ENCODE data around the gene SPDYC. TPM values are rescaled to one million over a fixed set of nuclear protein-coding genes. Genes with fewer than 3 reads are reported as not detected.

The SPDYC gene
- total and polyA plus RNA-seq, 2 of the 13 experiments (the other 11 are each of a cell fraction or from before 2014, with no cell fraction given): 0.15 to 0.33 TPM

DNA sequence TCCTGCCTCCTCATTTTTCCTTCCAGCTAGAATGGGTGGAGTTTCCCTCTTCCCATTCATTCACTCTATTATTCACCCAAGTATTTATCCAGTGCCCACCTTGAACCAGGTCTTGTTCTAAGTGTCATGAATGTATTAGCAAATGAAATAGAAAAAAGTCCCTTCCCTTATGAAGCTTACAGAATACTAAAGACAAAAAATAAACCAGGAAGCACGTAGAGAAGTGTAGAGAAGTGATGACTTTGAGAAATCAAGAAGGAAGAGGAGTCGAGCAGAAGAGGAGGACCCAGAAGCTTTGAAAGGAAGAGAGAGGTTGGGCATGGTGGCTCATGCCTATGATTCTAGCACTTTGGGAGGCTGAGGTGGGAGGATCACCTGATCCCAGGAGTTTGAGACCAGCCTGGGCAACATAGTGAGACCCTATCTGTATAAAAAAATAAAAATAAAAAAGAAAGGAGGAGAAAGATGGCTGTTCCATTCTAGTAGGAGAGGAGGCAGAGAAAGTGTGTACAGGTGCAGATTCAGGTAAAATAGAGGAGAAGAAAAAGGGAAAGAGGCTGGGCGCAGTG, 18.6 kb upstream of the SPDYC start:
- no peak overlapping the region for H3K9ac ChIP-seq (ENCODE audit: insufficient read depth, low read depth, low read length)
- H3K27ac ChIP-seq (ENCODE audit: extremely low read length, insufficient read depth, low read length): no peak overlapping the region
- ATAC-seq (no peak), FAIRE-seq (no peak), DNase-seq (ENCODE audit: low spot score) (no peak)
- no peaks in the 10 kb centered on the region for H3K36me3 ChIP-seq (replicated peaks in 1 of 2; ENCODE audit: control insufficient read depth in 1 of 2, insufficient read depth in 2 of 2, low read length in 2 of 2)
- peaks cover 36% of the 10 kb centered on the region for H3K4me1 ChIP-seq (ENCODE audit: insufficient read depth, low read length)
- 37% methylated on average over 3 of the region's 3 CpGs for WGBS (ENCODE audit: low lambda C conversion rate)
- no peak overlapping the region for H2AFZ ChIP-seq (ENCODE audit: low read length)
- H3K9me3 ChIP-seq (ENCODE audit: low read length): peaks cover 5% of the 10 kb centered on the region; the same call in 1 of the 2 replicates
- TF ChIP-seq SAP130 (CRISPR knock-in tag; IDR thresholded peaks at IDR 0.05; ENCODE audit: low read depth) (no peak), PBX2 (CRISPR knock-in tag; IDR thresholded peaks at IDR 0.05) (no peak)
- H3K27me3 ChIP-seq (ENCODE audit: control insufficient read depth in 1 of 2, insufficient read depth in 2 of 2, low read length in 2 of 2): no peaks in the 10 kb centered on the region
- H3K4me2 ChIP-seq (ENCODE audit: low read depth, low read length): peak overlapping the region; percentile 85; the same call in 1 of the 2 replicates
- in situ Hi-C loops (cut with HindIII; ENCODE audit: extremely low pct_ligation_motif_present, low pct_unique_long_range_greater_than_20kb): no loop called here
- no TSS peak for BruUV-seq (replicated peaks)
- H3K79me2 ChIP-seq (ENCODE audit: insufficient read depth, low read length): no peaks in the 10 kb centered on the region
- H4K20me1 ChIP-seq (ENCODE audit: insufficient read depth, low read length): no peaks in the 10 kb centered on the region
- H3K4me3 ChIP-seq (replicated peaks in 1 of 3; ENCODE audit: insufficient read depth in 1 of 3, low read depth in 2 of 3, low read length in 3 of 3): no peak overlapping the region
- CTCF ChIA-PET (ENCODE audit: low intra/inter-chr PET ratio, low total read pairs): no interaction called here
- intact Hi-C loops (cut with micrococcal nuclease; ENCODE audit: unreplicated experiment): no loop called here
- POLR2A ChIA-PET: interaction anchor here (3.0 kb wide), 1 partner anchor 17 kb away, joined by 12 read pairs; the partner anchor contains the start of gene SYVN1

- no peak for DNase-seq (ENCODE audit: low spot score)
- no peaks in the 10 kb centered on the region for H3K79me2 ChIP-seq (ENCODE audit: insufficient read depth, low read length)
- H4K20me1 ChIP-seq (ENCODE audit: insufficient read depth, low read length): no peaks in the 10 kb centered on the region
- ChIA-PET CTCF (ENCODE audit: low intra/inter-chr PET ratio, low total read pairs) (no interaction called here), POLR2A (interaction anchor here (3.0 kb wide), 1 partner anchor 17 kb away, joined by 12 read pairs; the partner anchor contains the start of gene SYVN1)
- no peak overlapping the region for H2AFZ ChIP-seq (ENCODE audit: low read length)
- BruUV-seq (replicated peaks): no TSS peak
- no peaks in the 10 kb centered on the region for H3K27me3 ChIP-seq (ENCODE audit: control insufficient read depth in 1 of 2, insufficient read depth in 2 of 2, low read length in 2 of 2)
- H3K4me3 ChIP-seq (replicated peaks in 1 of 3; ENCODE audit: insufficient read depth in 1 of 3, low read depth in 2 of 3, low read length in 3 of 3): no peak overlapping the region
- WGBS (ENCODE audit: low lambda C conversion rate): 66% methylated on average over 2 of the region's 2 CpGs
- H3K4me2 ChIP-seq (ENCODE audit: low read depth, low read length): peak overlapping the region; percentile 6; the same call in 1 of the 2 replicates
- peaks cover 4% of the 10 kb centered on the region; the same call in 1 of the 2 replicates for H3K9me3 ChIP-seq (ENCODE audit: low read length)
- no peak overlapping the region for H3K9ac ChIP-seq (ENCODE audit: insufficient read depth, low read depth, low read length)
- no peak for FAIRE-seq
- H3K27ac ChIP-seq (ENCODE audit: extremely low read length, insufficient read depth, low read length): no peak overlapping the region
- H3K4me1 ChIP-seq (ENCODE audit: insufficient read depth, low read length): peaks cover 34% of the 10 kb centered on the region
- intact Hi-C loops (cut with micrococcal nuclease; ENCODE audit: unreplicated experiment): no loop called here
- in situ Hi-C loops (cut with HindIII; ENCODE audit: extremely low pct_ligation_motif_present, low pct_unique_long_range_greater_than_20kb): no loop called here
- H3K36me3 ChIP-seq (replicated peaks in 1 of 2; ENCODE audit: control insufficient read depth in 1 of 2, insufficient read depth in 2 of 2, low read length in 2 of 2): no peaks in the 10 kb centered on the region
- no peak for ATAC-seq
- TF ChIP-seq ZNF781 (CRISPR knock-in tag; IDR thresholded peaks at IDR 0.05; ENCODE audit: borderline replicate concordance, not compliant biosample characterization): no peak
- no peak for TF ChIP-seq ZSCAN30 (CRISPR knock-in tag; IDR thresholded peaks at IDR 0.05)
Observed at GRCh38 chr11:65152122-65152521, 17.9 kb upstream of the SPDYC start.

Data from HepG2 (cell line).